Measurements from ENCODE around the gene ANKRD13A.
"Not testable (repeated sequence)": the region's sequence is repeated elsewhere in the genome, so short reads cannot be mapped to it uniquely, and the experiment has no call there.

Gene ANKRD13A

DNA sequence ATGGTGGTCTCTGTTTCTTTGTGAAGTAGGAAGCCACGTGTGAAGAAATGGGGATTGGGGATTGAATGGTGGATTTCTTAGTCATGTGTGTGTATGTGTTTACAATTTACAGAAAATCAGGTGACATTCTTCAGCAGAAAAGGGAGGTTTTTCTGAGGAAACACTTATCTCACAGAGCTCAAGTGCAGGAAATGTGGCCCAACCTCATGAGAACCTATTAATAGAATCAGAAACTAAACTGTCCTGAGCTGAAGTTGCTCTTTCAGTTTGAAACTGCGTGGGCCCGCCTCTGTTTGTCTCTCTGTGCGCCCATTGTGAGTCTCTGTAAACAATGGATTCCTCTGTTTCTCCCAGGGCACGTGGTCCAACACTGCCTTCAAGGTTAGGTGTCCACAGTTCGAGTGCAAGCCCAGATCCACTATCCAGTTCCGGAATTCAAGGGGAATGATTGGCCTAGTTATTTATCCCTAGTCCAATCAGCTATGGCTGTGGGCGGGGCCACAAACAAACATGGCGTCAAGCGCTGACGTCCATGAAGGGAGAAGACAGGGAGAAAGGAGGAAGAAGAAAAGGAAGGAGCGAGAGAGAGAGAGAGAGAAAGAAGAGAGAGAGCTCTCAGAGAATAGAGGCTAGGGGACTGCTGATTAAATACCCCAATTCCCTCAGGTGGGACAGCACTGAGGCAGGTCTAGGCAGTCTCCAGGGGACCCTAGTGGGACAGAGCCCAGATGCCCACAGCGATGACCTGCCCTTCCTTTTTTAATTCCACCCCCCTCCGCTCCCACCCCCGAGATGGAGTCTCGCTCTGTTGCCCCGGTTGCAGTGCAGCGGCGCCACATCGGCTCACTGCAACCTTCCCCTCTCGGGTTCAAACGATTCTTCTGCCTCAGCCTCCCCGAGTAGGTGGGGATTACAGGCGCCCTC is 80.5 kb downstream of the ANKRD13A start:
- DNase-seq (ENCODE audit: low read depth) = no peak

DNA sequence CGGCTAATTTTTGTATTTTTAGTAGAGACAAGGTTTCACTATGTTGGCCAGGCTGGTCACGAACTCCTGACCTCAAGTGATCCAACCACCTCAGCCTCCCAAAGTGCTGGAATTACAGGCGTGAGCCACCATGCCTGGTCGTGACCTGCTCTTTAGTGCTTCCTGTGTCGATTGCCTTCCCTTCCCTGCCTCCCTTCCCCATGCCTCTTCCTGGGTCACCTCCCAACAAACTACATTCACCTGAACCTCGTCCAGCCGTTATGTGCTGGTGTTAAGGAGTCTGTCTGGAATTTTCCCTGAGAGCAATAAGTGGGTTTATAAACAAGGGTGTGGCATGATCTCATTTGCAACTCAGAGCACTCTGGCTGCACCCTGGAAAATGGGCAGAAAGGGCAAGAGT is 81.2 kb downstream of the ANKRD13A start:
- no peak for DNase-seq (ENCODE audit: low read depth)

DNA sequence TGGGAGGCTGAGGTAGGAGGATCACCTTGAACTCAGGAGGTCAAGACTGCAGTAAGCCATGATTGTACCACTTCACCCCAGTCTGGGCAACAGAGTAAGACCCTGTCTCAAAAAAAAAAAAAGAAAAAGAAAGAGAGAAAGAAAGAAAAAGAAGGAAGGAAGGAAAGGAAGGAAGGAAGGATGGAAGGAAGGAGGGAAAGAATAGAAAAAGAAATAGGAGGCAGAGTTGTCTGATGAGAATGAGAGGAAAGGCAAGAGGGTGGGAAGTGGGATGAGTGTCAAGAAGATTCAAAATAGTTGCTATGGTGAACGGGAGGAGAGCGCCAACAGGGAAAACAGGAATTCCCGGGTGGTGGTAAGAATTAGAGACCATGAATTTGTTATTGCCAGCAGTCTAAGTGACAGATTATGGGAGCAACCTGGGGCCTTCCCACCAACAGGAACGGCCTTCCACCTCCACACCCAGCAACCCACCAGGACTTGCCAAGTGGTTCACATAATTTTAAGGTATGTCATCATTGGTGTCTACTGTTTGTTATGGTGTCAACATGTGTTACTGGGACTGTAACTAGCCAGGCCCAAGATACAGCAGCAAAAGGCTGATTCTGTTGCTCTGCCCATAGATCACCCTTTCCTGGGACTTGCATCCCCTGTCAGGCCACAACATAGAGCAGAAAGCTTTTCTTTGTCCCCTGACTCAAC is 85.2 kb downstream of the ANKRD13A start:
- DNase-seq (ENCODE audit: low read depth) = no peak

DNA sequence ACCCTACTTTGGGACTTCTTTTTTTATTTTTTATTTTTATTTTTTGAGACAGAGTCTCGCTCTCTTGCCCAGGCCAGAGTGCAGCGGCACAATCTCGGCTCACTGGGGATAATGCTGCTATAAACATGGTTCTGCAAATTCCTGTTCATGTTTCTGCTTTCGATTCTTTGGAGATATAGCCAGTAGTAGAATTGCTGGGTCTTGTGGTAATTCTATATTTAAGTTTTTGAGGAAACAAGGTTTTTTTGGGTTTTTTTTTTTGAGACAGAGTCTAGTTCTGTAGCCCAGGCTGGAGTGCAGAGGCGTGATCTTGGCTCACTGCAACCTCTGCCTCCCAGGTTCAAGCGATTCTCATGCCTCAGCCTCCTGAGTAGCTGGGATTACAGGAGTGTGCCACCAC is 89.0 kb downstream of the ANKRD13A start:
- not testable (repeated sequence) for DNase-seq (ENCODE audit: low read depth)

DNA sequence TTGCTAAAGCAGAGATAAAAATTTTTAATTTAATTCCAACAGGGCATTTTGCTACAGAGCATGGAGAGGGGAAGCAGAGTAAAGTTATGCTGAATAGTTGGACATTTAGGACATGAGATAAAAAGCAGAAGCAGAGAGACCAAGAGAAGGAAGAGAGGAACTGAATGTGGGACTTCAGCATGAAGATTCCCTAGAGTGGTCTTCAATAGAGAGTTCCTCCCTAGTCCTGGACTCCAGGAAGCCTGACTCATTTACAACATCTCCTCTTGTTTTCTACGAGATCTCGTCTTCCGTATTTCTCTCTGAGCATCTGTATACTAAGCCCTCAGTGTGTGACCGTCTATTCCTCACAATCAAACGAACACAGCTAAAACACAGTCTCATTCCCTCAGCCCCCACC is 89.7 kb downstream of the ANKRD13A start:
- no peak for DNase-seq (ENCODE audit: low read depth)
